ENCODE measurements around the gene HS2ST1. TPM values are rescaled to one million over a fixed set of nuclear protein-coding genes. Genes with fewer than 3 reads are reported as not detected.
"Not testable (repeated sequence)": the region's sequence is repeated elsewhere in the genome, so short reads cannot be mapped to it uniquely, and the experiment has no call there.

The HS2ST1 gene
- total RNA-seq, 4 donors from 2014 or later = 4.6 to 53.5 (median 15.5) TPM

GRCh38 chr1:87007323-87007722 is 92.9 kb downstream of the HS2ST1 start:
- Histone ChIP-seq H3K27ac (no peak overlapping the region), H3K4me3 (no peak overlapping the region), H3K9me3 (no peaks in the 10 kb centered on the region), H3K27me3 (no peaks in the 10 kb centered on the region), H3K36me3 (no peaks in the 10 kb centered on the region), H3K4me1 (no peaks in the 10 kb centered on the region)
- intact Hi-C loops (cut with DNase I; ENCODE audit: low total_unique reads) = no loop called here
- no peak for TF ChIP-seq CTCF (IDR thresholded peaks at IDR 0.05)
- no peak for TF ChIP-seq POLR2A (IDR thresholded peaks at IDR 0.05)
- DNase-seq = no peak

GRCh38 chr1:87013385-87013784 is 99.0 kb downstream of the HS2ST1 start:
- H3K36me3 ChIP-seq; DNase-seq; intact Hi-C loops (cut with DNase I; ENCODE audit: low total_unique reads); H3K27me3 ChIP-seq; H3K4me3 ChIP-seq; H3K27ac ChIP-seq; H3K9me3 ChIP-seq; H3K4me1 ChIP-seq: not testable (repeated sequence)

- intact Hi-C loops (cut with DNase I; ENCODE audit: low total_unique reads) = no loop called here
- Histone ChIP-seq H3K27me3 (no peaks in the 10 kb centered on the region), H3K36me3 (no peaks in the 10 kb centered on the region), H3K9me3 (peaks cover 0 to 3% of the 10 kb centered on the region in 2 donors), H3K27ac (no peak overlapping the region), H3K4me1 (no peaks in the 10 kb centered on the region), H3K4me3 (no peak overlapping the region)
- DNase-seq = no peak
- TF ChIP-seq POLR2A (IDR thresholded peaks at IDR 0.05) (no peak), CTCF (IDR thresholded peaks at IDR 0.05) (no peak)
Measured at GRCh38 chr1:87017998-87018672, 103.7 kb downstream of the HS2ST1 start.

- intact Hi-C loops (cut with DNase I; ENCODE audit: low total_unique reads) = no loop called here
- no peaks in the 10 kb centered on the region for H3K36me3 ChIP-seq
- no peak for TF ChIP-seq CTCF (IDR thresholded peaks at IDR 0.05)
- no peak for TF ChIP-seq POLR2A (IDR thresholded peaks at IDR 0.05)
- H3K27ac ChIP-seq = no peak overlapping the region
- H3K4me1 ChIP-seq = no peaks in the 10 kb centered on the region
- no peaks in the 10 kb centered on the region for H3K27me3 ChIP-seq
- no peak for DNase-seq
- H3K9me3 ChIP-seq = no peaks in the 10 kb centered on the region
- H3K4me3 ChIP-seq = no peak overlapping the region
Measured at GRCh38 chr1:87023326-87023725, 108.9 kb downstream of the HS2ST1 start.

GRCh38 chr1:87024936-87025540 is 110.6 kb downstream of the HS2ST1 start:
- Histone ChIP-seq H3K4me1 (no peaks in the 10 kb centered on the region), H3K4me3 (no peak overlapping the region), H3K36me3 (no peaks in the 10 kb centered on the region), H3K9me3 (no peaks in the 10 kb centered on the region), H3K27me3 (no peaks in the 10 kb centered on the region), H3K27ac (no peak overlapping the region)
- intact Hi-C loops (cut with DNase I; ENCODE audit: low total_unique reads) = no loop called here
- peak in 1 of 4 experiments; percentile 25 for TF ChIP-seq CTCF (IDR thresholded peaks at IDR 0.05)
- TF ChIP-seq POLR2A (IDR thresholded peaks at IDR 0.05) = no peak
- DNase-seq = no peak

GRCh38 chr1:87027561-87027960 is 113.1 kb downstream of the HS2ST1 start:
- H3K4me1 ChIP-seq; H3K27ac ChIP-seq; H3K9me3 ChIP-seq; H3K36me3 ChIP-seq; H3K27me3 ChIP-seq; DNase-seq; intact Hi-C loops (cut with DNase I; ENCODE audit: low total_unique reads); H3K4me3 ChIP-seq: not testable (repeated sequence)

All from uterus (tissue), 4 donors.